ENCODE measurements around the gene SPRY2. TPM values are rescaled to one million over a fixed set of nuclear protein-coding genes. Genes with fewer than 3 reads are reported as not detected.

SPRY2 gene
- total RNA-seq, 1 experiment from 2014 or later = 10.3 TPM

- no peak for TF ChIP-seq EZH2 (IDR thresholded peaks at IDR 0.05; ENCODE audit: borderline replicate concordance, low read depth, low read length, poor library complexity, severe bottlenecking)
- no peak for TF ChIP-seq CTCF (conservative IDR thresholded peaks at IDR 0.05; ENCODE audit: low read depth, low read length)
- POLR2A ChIA-PET (ENCODE audit: low non-redundant PET) = no interaction called here
- no peak overlapping the region for H3K4me3 ChIP-seq (ENCODE audit: low read depth, low read length, poor library complexity, severe bottlenecking)
- no peak for DNase-seq (ENCODE audit: low spot score)
- peaks cover 25% of the 10 kb centered on the region for H3K4me1 ChIP-seq (ENCODE audit: insufficient read depth, low read length, poor library complexity, severe bottlenecking)
- no peak overlapping the region for H3K27ac ChIP-seq (ENCODE audit: low read depth, low read length, poor library complexity, severe bottlenecking)
- peaks cover 8% of the 10 kb centered on the region for H3K36me3 ChIP-seq (ENCODE audit: insufficient read depth, low read length, poor library complexity, severe bottlenecking)
- H3K9me3 ChIP-seq (ENCODE audit: low read depth, low read length, poor library complexity, severe bottlenecking) = no peaks in the 10 kb centered on the region
- no TSS peak for BruUV-seq (replicated peaks)
- intact Hi-C loops (cut with micrococcal nuclease; ENCODE audit: unreplicated experiment) = loop anchor here (5.0 to 10.0 kb wide), 2 partner anchors 173 to 255 kb away; no protein-coding TSS in a partner anchor
- H3K27me3 ChIP-seq (replicated peaks; ENCODE audit: insufficient read depth, low read depth, low read length, poor library complexity) = no peaks in the 10 kb centered on the region
- CTCF ChIA-PET = no interaction called here
These were observed 3.4 kb downstream of the SPRY2 start for GRCh38 chr13:80337288-80338081.

- no peak for DNase-seq (ENCODE audit: low spot score)
- no TSS peak for BruUV-seq (replicated peaks)
- Histone ChIP-seq H3K4me3 (ENCODE audit: low read depth, low read length, poor library complexity, severe bottlenecking) (no peak overlapping the region), H3K9me3 (ENCODE audit: low read depth, low read length, poor library complexity, severe bottlenecking) (no peaks in the 10 kb centered on the region), H3K27ac (ENCODE audit: low read depth, low read length, poor library complexity, severe bottlenecking) (no peak overlapping the region), H3K27me3 (replicated peaks; ENCODE audit: insufficient read depth, low read depth, low read length, poor library complexity) (no peaks in the 10 kb centered on the region), H3K4me1 (ENCODE audit: insufficient read depth, low read length, poor library complexity, severe bottlenecking) (peaks cover 25% of the 10 kb centered on the region), H3K36me3 (ENCODE audit: insufficient read depth, low read length, poor library complexity, severe bottlenecking) (peaks cover 8% of the 10 kb centered on the region)
- CTCF ChIA-PET = no interaction called here
- intact Hi-C loops (cut with micrococcal nuclease; ENCODE audit: unreplicated experiment) = loop anchor here (5.0 to 10.0 kb wide), 2 partner anchors 172 to 255 kb away; no protein-coding TSS in a partner anchor
- no peak for TF ChIP-seq CTCF (conservative IDR thresholded peaks at IDR 0.05; ENCODE audit: low read depth, low read length)
- no peak for TF ChIP-seq EZH2 (IDR thresholded peaks at IDR 0.05; ENCODE audit: borderline replicate concordance, low read depth, low read length, poor library complexity, severe bottlenecking)
- POLR2A ChIA-PET (ENCODE audit: low non-redundant PET) = no interaction called here
These were observed 4.1 kb downstream of the SPRY2 start for GRCh38 chr13:80336776-80337287.

- no peak overlapping the region for H3K4me3 ChIP-seq (ENCODE audit: low read depth, low read length, poor library complexity, severe bottlenecking)
- H3K36me3 ChIP-seq (ENCODE audit: insufficient read depth, low read length, poor library complexity, severe bottlenecking) = peaks cover 8% of the 10 kb centered on the region
- no TSS peak for BruUV-seq (replicated peaks)
- no peak overlapping the region for H3K27ac ChIP-seq (ENCODE audit: low read depth, low read length, poor library complexity, severe bottlenecking)
- ChIA-PET POLR2A (ENCODE audit: low non-redundant PET) (no interaction called here), CTCF (no interaction called here)
- peaks cover 25% of the 10 kb centered on the region for H3K4me1 ChIP-seq (ENCODE audit: insufficient read depth, low read length, poor library complexity, severe bottlenecking)
- no peak for DNase-seq (ENCODE audit: low spot score)
- TF ChIP-seq EZH2 (IDR thresholded peaks at IDR 0.05; ENCODE audit: borderline replicate concordance, low read depth, low read length, poor library complexity, severe bottlenecking) (no peak), CTCF (conservative IDR thresholded peaks at IDR 0.05; ENCODE audit: low read depth, low read length) (no peak)
- intact Hi-C loops (cut with micrococcal nuclease; ENCODE audit: unreplicated experiment) = loop anchor here (5.0 to 10.0 kb wide), 2 partner anchors 172 to 254 kb away; no protein-coding TSS in a partner anchor
- no peaks in the 10 kb centered on the region for H3K27me3 ChIP-seq (replicated peaks; ENCODE audit: insufficient read depth, low read depth, low read length, poor library complexity)
- H3K9me3 ChIP-seq (ENCODE audit: low read depth, low read length, poor library complexity, severe bottlenecking) = no peaks in the 10 kb centered on the region
These were observed 4.6 kb downstream of the SPRY2 start for GRCh38 chr13:80336370-80336769.
